ENCODE data around the gene SMARCB1. TPM values are rescaled to one million over a fixed set of nuclear protein-coding genes. Genes with fewer than 3 reads are reported as not detected.

The SMARCB1 gene
- total RNA-seq (ENCODE audit: low replicate concordance) = 55.2 and 96.1 TPM in 2 replicates

GRCh38 chr22:23786752-23787599 lies at the start of gene SMARCB1:
SMARCB1 (plus strand) TSS chr22:23786966; CDS start chr22:23787170, 204 bp downstream.
- peak within 1 kb of the TSS; percentile 93 for H3K4me3 ChIP-seq (ENCODE audit: low read depth, low read length)
- peak; percentile 93 for DNase-seq (ENCODE audit: low read depth)
- TF ChIP-seq CTCF (IDR thresholded peaks at IDR 0.05; ENCODE audit: insufficient read depth, low read length) = no peak

DNA sequence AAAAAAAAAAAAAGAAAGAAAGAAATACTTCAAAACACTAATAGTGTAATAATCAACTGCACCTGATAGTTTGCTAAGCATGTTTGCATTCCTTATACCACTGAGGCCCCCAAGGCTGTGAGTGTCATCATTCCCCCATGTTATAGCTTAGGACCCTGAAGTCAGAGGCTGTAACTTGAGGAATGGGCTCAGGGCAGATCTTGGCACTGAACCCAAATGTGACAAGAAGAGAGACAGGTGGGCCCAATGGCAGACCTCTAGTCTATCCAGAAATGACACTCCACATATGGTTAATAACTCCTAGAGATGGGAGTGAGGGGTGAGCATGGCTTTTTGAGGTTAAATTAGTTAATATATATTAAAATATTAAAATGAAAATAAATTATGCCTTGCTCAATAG lies 49.1 kb upstream of the SMARCB1 start:
- H3K4me3 ChIP-seq (ENCODE audit: low read depth, low read length) = no peak overlapping the region
- DNase-seq (ENCODE audit: low read depth) = no peak
- TF ChIP-seq CTCF (IDR thresholded peaks at IDR 0.05; ENCODE audit: insufficient read depth, low read length) = no peak

GRCh38 chr22:23742505-23743264 lies 44.1 kb upstream of the SMARCB1 start:
- TF ChIP-seq CTCF (IDR thresholded peaks at IDR 0.05; ENCODE audit: insufficient read depth, low read length) = no peak
- H3K4me3 ChIP-seq (ENCODE audit: low read depth, low read length) = no peak overlapping the region
- DNase-seq (ENCODE audit: low read depth) = no peak

DNA sequence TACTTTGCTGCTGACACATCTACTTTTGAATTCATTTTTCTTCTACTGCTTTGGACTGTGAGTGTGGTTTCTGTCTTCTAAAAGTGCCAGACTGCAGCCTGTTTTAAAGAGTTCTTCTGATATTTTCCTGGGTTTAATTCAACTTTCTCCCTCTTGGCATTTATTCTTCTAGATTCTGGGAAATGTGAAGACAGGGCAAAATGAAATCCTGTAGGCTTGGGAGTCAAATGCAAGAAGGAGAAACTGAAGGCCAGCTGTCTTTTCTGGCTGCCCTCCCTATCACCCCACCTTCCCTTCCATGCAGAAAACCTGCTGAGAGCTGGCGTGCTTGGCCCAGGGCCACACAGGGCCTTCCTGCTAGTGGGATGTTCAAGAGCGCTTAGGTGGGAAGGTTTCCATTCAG lies 43.5 kb upstream of the SMARCB1 start:
- no peak for TF ChIP-seq CTCF (IDR thresholded peaks at IDR 0.05; ENCODE audit: insufficient read depth, low read length)
- peak; percentile 84 for DNase-seq (ENCODE audit: low read depth)

GRCh38 chr22:23744001-23744400 lies 42.8 kb upstream of the SMARCB1 start:
- no peak for DNase-seq (ENCODE audit: low read depth)
- TF ChIP-seq CTCF (IDR thresholded peaks at IDR 0.05; ENCODE audit: insufficient read depth, low read length) = no peak
- H3K4me3 ChIP-seq (ENCODE audit: low read depth, low read length) = no peak overlapping the region

More for the DNA sequence above, 43.5 kb upstream of the SMARCB1 start:
- no peak overlapping the region for H3K4me3 ChIP-seq (ENCODE audit: low read depth, low read length)

- no peak for DNase-seq (ENCODE audit: low read depth)
- no peak overlapping the region for H3K4me3 ChIP-seq (ENCODE audit: low read depth, low read length)
- TF ChIP-seq CTCF (IDR thresholded peaks at IDR 0.05; ENCODE audit: insufficient read depth, low read length) = no peak
Measured at GRCh38 chr22:23744485-23744884, 42.3 kb upstream of the SMARCB1 start.
